ENCODE data around the gene RASSF3. TPM values are rescaled to one million over a fixed set of nuclear protein-coding genes. Genes with fewer than 3 reads are reported as not detected.

The RASSF3 gene
- polyA plus RNA-seq, 1 donor (not counting 4 experiments of a cell fraction or from before 2014, with no cell fraction given) = 9.6 TPM

GRCh38 chr12:64634508-64635092 is 24.3 kb downstream of the RASSF3 start:
- Histone ChIP-seq H3K79me2 (ENCODE audit: control insufficient read depth, insufficient read depth, low read length) (peaks cover 24% of the 10 kb centered on the region), H3K4me1 (ENCODE audit: control insufficient read depth, extremely low read depth, insufficient read depth, low read length) (peaks cover 9% of the 10 kb centered on the region), H4K20me1 (ENCODE audit: control insufficient read depth, extremely low read depth, insufficient read depth, low read length) (no peaks in the 10 kb centered on the region), H3K9ac (ENCODE audit: control insufficient read depth, extremely low read depth, insufficient read depth, low read length) (no peak overlapping the region), H3K36me3 (ENCODE audit: control insufficient read depth in 2 of 2, extremely low read depth in 1 of 2, insufficient read depth in 2 of 2, low read length in 2 of 2) (no peaks in the 10 kb centered on the region), H3K4me2 (ENCODE audit: control insufficient read depth, extremely low read depth, insufficient read depth, low read depth, low read length) (no peak overlapping the region), H3K4me3 (ENCODE audit: control insufficient read depth in 2 of 3, extremely low read depth in 1 of 3, insufficient read depth in 2 of 3, low read depth in 1 of 3, low read length in 3 of 3) (no peak overlapping the region), H3K9me1 (ENCODE audit: control insufficient read depth, extremely low read depth, insufficient read depth, low read length) (no peaks in the 10 kb centered on the region), H3K9me3 (ENCODE audit: control insufficient read depth, low read depth, low read length) (no peaks in the 10 kb centered on the region), H3K27ac (ENCODE audit: control insufficient read depth, insufficient read depth, low read length) (no peak overlapping the region), H2AFZ (ENCODE audit: control insufficient read depth, low read length) (no peak overlapping the region), H3K27me3 (ENCODE audit: control insufficient read depth, extremely low read depth, insufficient read depth, low read length) (no peaks in the 10 kb centered on the region)
- TF ChIP-seq EZH2 (IDR thresholded peaks at IDR 0.05; ENCODE audit: low read length) (no peak), CTCF (optimal IDR thresholded peaks at IDR 0.05 in 1 of 3, IDR thresholded peaks at IDR 0.05 in 1 of 3, conservative IDR thresholded peaks at IDR 0.05 in 1 of 3; ENCODE audit: extremely low read depth in 1 of 3, insufficient read depth in 2 of 3, low read length in 3 of 3) (no peak)
- dilution Hi-C loops (cut with MboI; ENCODE audit: extremely low pct_ligation_motif_present, low sequenced_read_pairs) = no loop called here
- FAIRE-seq (no peak), DNase-seq (ENCODE audit: low read depth, low spot score) (no peak)

GRCh38 chr12:64635356-64635998 is 25.2 kb downstream of the RASSF3 start:
- H3K9me3 ChIP-seq (ENCODE audit: control insufficient read depth, low read depth, low read length) = no peaks in the 10 kb centered on the region
- no peaks in the 10 kb centered on the region for H4K20me1 ChIP-seq (ENCODE audit: control insufficient read depth, extremely low read depth, insufficient read depth, low read length)
- no peaks in the 10 kb centered on the region for H3K9me1 ChIP-seq (ENCODE audit: control insufficient read depth, extremely low read depth, insufficient read depth, low read length)
- no peak for FAIRE-seq
- H2AFZ ChIP-seq (ENCODE audit: control insufficient read depth, low read length) = no peak overlapping the region
- H3K36me3 ChIP-seq (ENCODE audit: control insufficient read depth in 2 of 2, extremely low read depth in 1 of 2, insufficient read depth in 2 of 2, low read length in 2 of 2) = no peaks in the 10 kb centered on the region
- H3K4me3 ChIP-seq (ENCODE audit: control insufficient read depth in 2 of 3, extremely low read depth in 1 of 3, insufficient read depth in 2 of 3, low read depth in 1 of 3, low read length in 3 of 3) = no peak overlapping the region
- no peak overlapping the region for H3K4me2 ChIP-seq (ENCODE audit: control insufficient read depth, extremely low read depth, insufficient read depth, low read depth, low read length)
- no peak overlapping the region for H3K27ac ChIP-seq (ENCODE audit: control insufficient read depth, insufficient read depth, low read length)
- DNase-seq (ENCODE audit: low read depth, low spot score) = no peak
- dilution Hi-C loops (cut with MboI; ENCODE audit: extremely low pct_ligation_motif_present, low sequenced_read_pairs) = no loop called here
- H3K27me3 ChIP-seq (ENCODE audit: control insufficient read depth, extremely low read depth, insufficient read depth, low read length) = no peaks in the 10 kb centered on the region
- TF ChIP-seq EZH2 (IDR thresholded peaks at IDR 0.05; ENCODE audit: low read length) (no peak), CTCF (optimal IDR thresholded peaks at IDR 0.05 in 1 of 3, IDR thresholded peaks at IDR 0.05 in 1 of 3, conservative IDR thresholded peaks at IDR 0.05 in 1 of 3; ENCODE audit: extremely low read depth in 1 of 3, insufficient read depth in 2 of 3, low read length in 3 of 3) (no peak)
- H3K4me1 ChIP-seq (ENCODE audit: control insufficient read depth, extremely low read depth, insufficient read depth, low read length) = peaks cover 9% of the 10 kb centered on the region
- H3K9ac ChIP-seq (ENCODE audit: control insufficient read depth, extremely low read depth, insufficient read depth, low read length) = no peak overlapping the region
- H3K79me2 ChIP-seq (ENCODE audit: control insufficient read depth, insufficient read depth, low read length) = peaks cover 24% of the 10 kb centered on the region

Measured in keratinocyte (primary cell).